GM19351 (cell line): ENCODE data around the gene PTPRCAP.
A peak's percentile ranks its signal among the peaks of the same experiment; 100 is the strongest.
"Not testable (repeated sequence)": the region's sequence is repeated elsewhere in the genome, so short reads cannot be mapped to it uniquely, and the experiment has no call there.

Experiments used
- ATAC-seq: cut with Tn5 transposase; IDR thresholded peaks from one replicate; pipeline ENCODE4 v1.9.1; 2021; ENCODE audit warnings: mild to moderate bottlenecking, moderate library complexity; ENCODE audit not compliant: unreplicated experiment

The PTPRCAP gene

GRCh38 chr11:67465530-67465929 lies 28.0 kb upstream of the PTPRCAP start:
- ATAC-seq = not testable (repeated sequence)

GRCh38 chr11:67465189-67465510 lies 27.7 kb upstream of the PTPRCAP start:
- no peak for ATAC-seq

GRCh38 chr11:67464411-67465188 lies 27.1 kb upstream of the PTPRCAP start:
- peak; percentile 55 for ATAC-seq

- ATAC-seq = no peak
Observed at GRCh38 chr11:67463680-67464410, 26.4 kb upstream of the PTPRCAP start.

- no peak for ATAC-seq
Observed at GRCh38 chr11:67463186-67463585, 25.7 kb upstream of the PTPRCAP start.

- ATAC-seq = no peak
Observed at GRCh38 chr11:67458266-67458665, 20.8 kb upstream of the PTPRCAP start.

- no peak for ATAC-seq
Observed at GRCh38 chr11:67457453-67457852, 20.0 kb upstream of the PTPRCAP start.

GRCh38 chr11:67456068-67456705 lies 18.7 kb upstream of the PTPRCAP start:
- ATAC-seq = no peak

GRCh38 chr11:67455054-67455453 lies 17.6 kb upstream of the PTPRCAP start, which contains the start of gene CABP4:
CABP4 (plus strand) TSS chr11:67455354; CDS start chr11:67455424, 70 bp downstream.
- no peak for ATAC-seq

GRCh38 chr11:67453816-67454732 lies 16.6 kb upstream of the PTPRCAP start:
- ATAC-seq = no peak

- no peak for ATAC-seq
Observed at GRCh38 chr11:67452141-67452952, 14.9 kb upstream of the PTPRCAP start, which contains the start of gene GPR152. GPR152 (minus strand) TSS chr11:67452729; CDS start chr11:67452724, 5 bp downstream.

GRCh38 chr11:67451658-67451976 lies 14.1 kb upstream of the PTPRCAP start:
- ATAC-seq = no peak

GRCh38 chr11:67450796-67451657 lies 13.5 kb upstream of the PTPRCAP start:
- ATAC-seq = no peak

GRCh38 chr11:67449116-67449844 lies 11.8 kb upstream of the PTPRCAP start:
- no peak for ATAC-seq

GRCh38 chr11:67448220-67448609 lies 10.7 kb upstream of the PTPRCAP start:
- ATAC-seq = no peak

- no peak for ATAC-seq
Observed at GRCh38 chr11:67445515-67445914, 8.0 kb upstream of the PTPRCAP start.

GRCh38 chr11:67442504-67443404 lies 5.3 kb upstream of the PTPRCAP start:
- no peak for ATAC-seq
